Right ventricle myocardium inferior (tissue), 1 donor: ENCODE results near the gene SPATA33. TPM values are rescaled to one million over a fixed set of nuclear protein-coding genes. Genes with fewer than 3 reads are reported as not detected.

Source experiments
- ATAC-seq: fragments of 200-7000 bp; cut with Tn5 transposase; one replicate; pipeline ENCODE4 v1.9.1; 2020; ENCODE audit warnings: mild to moderate bottlenecking, moderate library complexity
- DNase-seq: peaks from one replicate; pipeline ENCODE4 v3.0.0; 2021; ENCODE audit errors: missing footprints
- intact Hi-C: fragments of 100-400 bp; cut with DNase I; formaldehyde crosslinking; loops from one replicate; pipeline ENCODE4 v1.11.0; 2022
- long read RNA-seq: library from polyadenylated mRNA; unstranded; transcript quantifications from one replicate; pipeline ENCODE4 v2.0.0, GENCODE V29; 2021
- total RNA-seq: library from RNA; stranded (reverse); fragmentation: NEBNext Ultra II Directional; extraction: Animal tissue kit (Norgen Biotek cat#: 25700); gene quantifications from one replicate; pipeline ENCODE4 v1.2.1, GENCODE V29; 2021
- donor health status: DM: no; HTN: yes; CAD: no; lungs with severe emphysema.

The SPATA33 gene
- total RNA-seq = 1.6 TPM
- long read RNA-seq, partial matches to known transcripts = 0 of 1 reads
- long read RNA-seq, other reads (novel, unspliced or antisense) = 1 of 1 reads

DNA sequence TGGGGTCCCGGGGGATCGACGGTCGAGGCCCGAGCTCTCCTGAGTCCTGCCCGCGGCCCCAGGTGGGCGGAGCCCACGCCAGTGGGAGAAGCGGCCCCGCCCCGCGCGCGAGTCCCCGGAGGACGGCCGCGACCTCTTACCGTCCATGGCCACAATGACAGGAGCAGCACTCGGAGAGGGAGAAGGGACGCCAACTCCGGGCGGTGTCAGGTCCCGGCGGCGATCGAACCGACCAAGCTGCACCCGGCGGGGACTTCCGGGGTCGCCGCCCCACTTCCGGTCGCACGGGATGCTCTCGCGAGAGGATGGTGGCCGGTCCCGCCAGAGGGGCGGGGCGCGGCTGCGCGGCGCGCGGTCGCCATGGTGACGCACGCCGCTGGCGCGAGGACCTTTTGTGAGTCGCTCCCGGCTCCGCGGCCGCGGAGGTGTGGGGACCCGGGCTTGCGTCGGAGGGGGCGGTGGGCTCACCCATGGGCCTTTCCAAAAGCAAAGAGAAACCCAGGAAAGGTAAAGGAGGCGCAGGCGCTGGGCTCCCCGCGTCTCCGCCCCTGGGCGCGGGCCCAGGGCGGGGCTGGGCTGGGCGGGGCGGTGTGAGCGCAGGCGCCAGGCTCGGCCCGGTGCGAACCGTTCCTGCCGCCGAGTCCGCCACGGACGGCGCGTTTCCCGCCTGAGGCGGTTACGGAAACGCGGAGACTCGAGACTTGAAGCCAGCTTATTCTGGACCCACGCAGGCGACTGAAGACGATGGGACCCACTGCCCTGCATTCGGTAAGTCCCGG lies at the start of gene SPATA33, which contains the start of gene CHMP1A:
Gene SPATA33 (plus strand): TSS at position 395 of the 779 bp plus-strand sequence. CDS start 76 bp downstream, at position 471.
Gene CHMP1A (minus strand): TSS at position 267 of the 779 bp plus-strand sequence. CDS start 120 bp downstream, at position 147.
- ATAC-seq = peak; percentile 98
- intact Hi-C loops = loop anchor here (5.0 to 10.0 kb wide), 2 partner anchors 45 to 333 kb away; partner anchors contain the start of gene SPATA2L

DNA sequence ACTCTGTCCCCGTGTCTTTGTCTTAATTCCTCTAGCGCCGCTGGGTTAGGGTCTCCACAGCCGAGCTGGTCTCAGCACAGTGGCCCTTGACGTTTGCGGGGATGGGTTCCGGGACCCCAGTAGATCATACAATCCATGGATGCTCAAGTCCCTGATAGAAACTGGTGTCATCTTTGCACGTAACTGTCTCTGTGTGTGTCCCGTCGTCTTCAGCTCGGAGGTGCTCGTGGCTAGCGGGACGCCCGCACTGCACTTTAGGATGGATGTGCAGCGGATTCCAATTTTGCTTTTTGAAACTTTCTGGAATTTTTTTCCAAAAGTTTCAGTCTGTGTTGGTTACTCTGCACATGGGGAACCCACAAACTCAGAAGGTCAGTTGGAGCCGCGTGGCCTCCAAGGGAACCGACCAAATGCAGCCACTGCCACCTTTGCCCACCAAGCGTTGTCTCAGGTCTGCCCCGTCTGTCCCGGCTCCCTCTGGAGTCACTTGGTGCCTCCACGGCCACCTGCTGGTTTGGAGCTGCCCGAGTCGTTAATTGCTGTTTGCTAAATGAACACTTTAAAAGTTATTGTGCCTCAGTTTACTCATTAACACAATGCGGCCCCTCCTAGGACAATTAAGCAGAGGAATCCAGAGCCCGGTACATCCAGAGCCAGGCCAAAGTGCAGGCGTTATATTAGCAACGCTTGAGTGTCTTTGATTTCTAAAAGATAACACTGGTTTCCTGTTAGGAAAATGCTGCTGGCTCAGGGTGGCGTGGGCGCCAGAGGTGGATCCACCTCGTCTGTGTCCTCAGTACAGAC lies 49.5 kb upstream of the SPATA33 start:
- intact Hi-C loops = no loop called here
- ATAC-seq = no peak
- DNase-seq = peak; percentile 50

More for the DNA sequence above, at the start of gene SPATA33, which contains the start of gene CHMP1A:
- peak; percentile 95 for DNase-seq

DNA sequence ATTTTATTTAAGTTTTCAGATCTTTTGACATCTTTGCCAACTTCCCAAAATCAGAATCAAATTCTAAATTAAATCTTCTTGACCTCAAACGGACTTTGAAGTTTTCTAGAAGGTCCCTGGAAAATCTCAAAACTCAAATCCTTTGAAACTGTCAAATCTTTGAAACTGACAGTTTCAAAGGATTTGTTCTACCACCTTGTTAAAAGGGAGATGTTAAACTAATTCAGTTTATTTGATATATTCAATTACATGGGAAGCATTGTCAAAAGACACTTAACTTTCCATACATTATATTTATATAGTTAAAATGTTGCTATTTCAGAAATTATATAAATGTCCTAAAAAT lies 47.6 kb upstream of the SPATA33 start:
- ATAC-seq (no peak), DNase-seq (no peak)
- intact Hi-C loops = no loop called here

DNA sequence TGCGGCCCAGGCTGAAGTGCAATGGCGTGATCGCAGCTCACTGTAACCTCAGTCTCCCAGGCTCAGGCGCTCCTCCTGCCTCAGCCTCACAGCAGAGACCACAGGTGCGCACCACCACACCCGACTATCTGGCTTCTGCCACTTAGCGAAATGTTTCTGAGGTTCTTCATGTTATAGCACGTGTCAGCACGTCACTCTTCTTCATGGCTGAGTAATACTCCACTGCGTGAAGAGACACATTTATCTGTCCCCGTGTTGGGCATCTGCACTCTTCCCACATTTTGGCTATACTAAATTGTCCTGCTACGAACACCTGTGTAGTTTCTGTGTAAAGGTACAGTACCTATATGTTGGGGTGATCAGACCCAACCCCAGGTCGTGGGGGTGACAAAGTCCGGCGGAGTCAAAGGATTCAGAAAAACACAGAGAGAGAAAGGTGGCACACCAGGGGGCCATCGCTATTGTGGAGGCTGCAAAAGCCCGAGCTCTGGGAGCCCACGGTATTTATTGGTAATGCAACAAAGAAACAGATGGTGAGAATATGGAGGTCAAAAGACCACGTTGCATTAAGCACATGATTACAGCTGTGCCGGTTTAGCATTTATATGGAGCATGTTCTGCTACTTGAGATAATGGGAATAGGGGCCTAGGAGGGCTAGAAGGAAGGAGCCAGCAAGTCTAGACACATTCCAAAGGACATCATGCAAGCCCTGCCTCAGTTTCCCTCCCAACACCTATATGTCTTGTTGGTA lies 45.0 kb upstream of the SPATA33 start:
- DNase-seq (no peak), ATAC-seq (no peak)
- intact Hi-C loops = no loop called here

DNA sequence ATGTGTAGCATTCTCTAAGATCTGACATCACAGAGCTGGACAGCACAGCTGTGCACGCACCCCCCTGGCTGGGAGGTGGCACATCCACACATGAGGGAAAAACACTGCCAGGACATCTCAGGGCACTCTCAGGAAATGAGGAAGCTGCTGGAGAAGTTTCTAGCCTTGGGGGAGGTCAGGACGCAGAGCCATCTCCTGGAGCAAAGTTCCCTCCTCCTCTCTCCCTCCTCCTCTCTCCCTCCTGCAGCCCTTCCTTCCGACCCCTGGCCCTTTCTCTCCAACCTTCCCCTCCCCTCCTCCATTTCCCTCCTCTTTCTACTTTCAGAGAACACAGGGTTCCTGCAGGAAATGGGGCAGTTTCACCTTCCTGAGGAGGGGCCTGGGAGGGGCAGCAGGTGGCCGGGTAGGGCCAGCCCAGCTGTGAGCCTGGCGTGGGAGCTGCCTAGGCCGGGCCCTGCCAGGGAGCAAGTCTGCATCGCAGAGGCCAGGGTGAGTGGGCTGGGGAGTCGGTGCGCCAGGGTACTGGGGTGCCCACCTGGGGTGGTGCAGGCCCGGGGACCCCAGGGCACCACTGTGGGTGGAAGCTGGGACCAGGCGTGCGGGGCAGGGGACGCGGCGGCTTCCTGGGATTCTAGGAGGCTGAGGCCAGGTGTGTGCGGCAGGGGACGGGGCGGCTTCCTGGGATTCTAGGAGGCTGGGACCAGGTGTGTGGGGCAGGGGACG lies 44.2 kb upstream of the SPATA33 start, which contains the start of gene DPEP1:
Gene DPEP1 (plus strand): TSS at position 412 of the 723 bp plus-strand sequence. CDS start 16,769 bp downstream, outside the sequence.
- DNase-seq (peak; percentile 49), ATAC-seq (no peak)
- intact Hi-C loops = no loop called here

DNA sequence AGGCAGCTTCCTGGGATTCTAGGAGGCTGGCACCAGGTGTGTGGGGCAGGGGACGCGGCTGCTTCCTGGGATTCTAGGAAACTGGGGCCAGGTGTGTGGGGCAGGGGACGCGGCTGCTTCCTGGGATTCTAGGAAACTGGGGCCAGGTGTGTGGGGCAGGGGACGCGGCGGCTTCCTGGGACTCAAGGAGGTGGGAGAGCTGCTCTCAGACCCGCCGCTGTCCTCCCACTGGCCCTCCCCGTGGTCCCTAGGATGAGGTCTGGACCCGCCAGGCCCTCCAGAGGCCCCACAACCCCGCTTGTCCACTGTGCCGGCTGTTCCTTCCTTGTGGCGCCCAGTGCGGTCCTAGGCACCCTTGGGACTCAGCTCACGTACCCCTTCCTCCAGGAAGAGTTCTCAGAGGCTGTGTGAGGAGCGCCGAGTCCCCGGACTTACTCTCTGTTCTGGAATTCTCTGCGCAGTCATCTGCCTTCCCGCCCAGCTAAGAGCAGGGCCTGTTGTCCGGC lies 43.6 kb upstream of the SPATA33 start:
- no peak for DNase-seq
- ATAC-seq = no peak
- intact Hi-C loops = no loop called here

DNA sequence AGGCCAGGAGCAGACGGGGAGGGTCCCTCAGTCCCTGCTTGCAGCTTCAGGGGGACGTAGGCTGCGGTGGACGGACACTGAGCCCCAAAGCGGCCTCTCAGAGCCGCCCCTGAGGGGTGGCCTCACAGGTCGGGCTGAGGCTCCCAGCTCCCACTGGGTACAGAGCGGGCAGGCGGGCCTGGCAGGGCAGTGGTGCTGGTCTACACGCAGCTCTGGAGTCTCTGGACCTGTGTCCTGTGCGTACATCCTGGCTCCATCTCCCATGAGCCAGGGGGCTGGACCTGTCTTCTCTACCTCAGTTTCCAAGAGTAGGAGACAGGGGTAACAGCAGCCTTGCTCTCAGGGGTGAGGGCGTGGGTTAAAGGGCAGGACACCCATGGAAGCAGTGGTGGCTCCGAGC lies 42.5 kb upstream of the SPATA33 start:
- ATAC-seq (no peak), DNase-seq (no peak)
- intact Hi-C loops = no loop called here

DNA sequence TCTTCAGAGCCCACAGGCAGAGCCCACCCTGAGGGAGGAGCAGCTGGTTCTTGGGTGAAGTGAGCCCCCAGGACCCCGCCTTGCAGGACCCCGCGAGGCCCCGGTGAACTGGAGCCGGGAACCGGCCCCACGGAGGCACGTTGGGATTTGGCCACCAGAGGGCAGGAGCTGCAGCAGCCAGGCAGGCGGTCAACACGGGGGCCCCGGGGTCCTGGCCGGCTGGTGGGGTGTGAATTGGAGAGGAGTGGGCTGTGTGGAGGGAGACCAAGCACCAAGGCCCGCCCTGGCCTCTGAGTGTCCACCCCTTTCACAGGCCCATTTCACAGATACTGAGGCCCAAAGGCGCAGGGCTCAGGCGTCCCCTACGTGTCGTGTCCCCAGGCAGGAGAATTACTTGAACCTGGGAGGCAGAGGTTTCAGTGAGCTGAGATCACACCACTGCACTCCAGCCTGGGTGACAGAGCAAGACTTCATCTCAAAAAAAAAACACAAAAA lies 42.0 kb upstream of the SPATA33 start:
- intact Hi-C loops = no loop called here
- no peak for DNase-seq
- ATAC-seq = no peak

DNA sequence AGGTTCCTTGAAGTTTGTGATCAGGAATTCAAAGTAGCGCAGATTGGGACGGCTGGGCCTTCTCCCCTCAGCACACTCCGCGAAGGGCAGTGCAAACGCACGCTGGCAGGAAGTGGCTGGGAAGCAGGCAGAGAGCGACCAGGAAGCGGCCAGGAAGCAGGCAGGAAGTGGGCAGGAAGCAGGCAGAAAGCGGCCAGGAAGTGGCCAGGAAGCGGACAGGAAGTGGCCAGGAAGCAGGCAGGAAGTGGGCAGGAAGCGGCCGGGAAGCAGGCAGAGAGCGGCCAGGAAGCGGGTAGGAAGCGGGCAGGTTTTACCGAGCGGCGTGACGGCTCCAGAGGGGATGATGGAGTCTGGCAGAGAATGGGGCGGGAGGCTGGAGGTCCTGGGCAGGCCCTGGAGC lies 41.0 kb upstream of the SPATA33 start:
- DNase-seq (no peak), ATAC-seq (no peak)
- intact Hi-C loops = no loop called here

DNA sequence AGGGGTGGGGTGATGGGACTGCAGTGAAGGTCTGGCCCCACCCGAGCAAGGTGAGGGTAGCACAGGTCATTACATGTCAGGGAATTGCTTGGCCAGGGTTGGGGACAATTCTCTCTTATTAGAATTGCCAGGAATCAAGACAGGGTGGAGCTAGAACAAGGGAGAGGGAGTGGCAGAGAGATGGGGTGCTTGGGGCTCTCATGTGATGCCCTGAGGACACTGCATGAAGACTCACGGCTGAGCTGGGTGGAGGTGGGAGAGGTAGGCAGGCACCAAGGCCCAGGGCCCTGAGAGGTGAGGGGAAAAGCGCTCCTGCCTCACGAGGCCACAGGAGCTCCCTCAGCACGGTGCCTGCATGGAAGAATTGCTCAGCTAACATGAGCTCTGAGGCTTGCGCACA lies 40.6 kb upstream of the SPATA33 start:
- no peak for ATAC-seq
- no peak for DNase-seq
- intact Hi-C loops = no loop called here

DNA sequence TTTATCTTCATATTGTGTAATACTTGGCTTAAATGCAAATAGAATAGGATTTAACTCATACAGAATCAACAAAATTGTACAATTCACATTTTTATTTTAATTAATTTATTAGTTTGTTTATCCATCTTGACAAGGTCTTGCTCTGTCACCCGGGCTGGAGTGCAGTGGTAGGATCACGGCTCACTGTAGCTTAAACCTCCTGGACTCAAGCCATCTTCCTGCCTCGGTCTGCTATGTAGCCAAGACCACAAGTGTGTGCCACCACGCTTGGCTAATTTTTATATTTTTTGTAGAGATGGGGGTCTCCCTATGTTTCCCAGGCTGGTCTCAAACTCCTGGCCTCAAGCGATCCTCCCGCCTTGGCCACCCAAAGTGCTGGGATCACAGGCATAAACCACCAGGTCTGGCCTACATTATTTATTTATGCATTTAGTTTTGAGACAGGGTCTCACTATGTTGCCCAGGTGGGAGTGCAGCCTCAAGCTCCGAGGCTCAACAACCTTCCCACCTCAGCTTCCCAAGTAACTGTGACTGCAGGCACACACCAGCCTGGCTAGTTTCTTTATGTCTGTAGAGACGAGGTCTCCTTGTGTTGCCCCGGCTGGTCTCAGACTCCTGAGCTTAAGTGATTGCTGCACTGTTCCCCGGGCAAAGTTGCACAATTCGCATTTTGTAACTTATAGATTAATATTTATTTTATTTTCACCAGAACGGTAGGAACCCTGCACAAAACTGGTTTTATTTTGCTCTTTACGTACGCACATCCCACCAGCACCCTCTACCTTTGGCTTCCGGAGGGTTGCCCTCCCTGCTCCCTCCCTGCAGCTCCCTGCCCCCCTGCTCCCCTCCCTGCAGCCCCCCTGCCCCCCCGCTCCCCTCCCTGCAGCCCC lies 39.3 kb upstream of the SPATA33 start:
- intact Hi-C loops = no loop called here
- ATAC-seq (no peak), DNase-seq (no peak)

DNA sequence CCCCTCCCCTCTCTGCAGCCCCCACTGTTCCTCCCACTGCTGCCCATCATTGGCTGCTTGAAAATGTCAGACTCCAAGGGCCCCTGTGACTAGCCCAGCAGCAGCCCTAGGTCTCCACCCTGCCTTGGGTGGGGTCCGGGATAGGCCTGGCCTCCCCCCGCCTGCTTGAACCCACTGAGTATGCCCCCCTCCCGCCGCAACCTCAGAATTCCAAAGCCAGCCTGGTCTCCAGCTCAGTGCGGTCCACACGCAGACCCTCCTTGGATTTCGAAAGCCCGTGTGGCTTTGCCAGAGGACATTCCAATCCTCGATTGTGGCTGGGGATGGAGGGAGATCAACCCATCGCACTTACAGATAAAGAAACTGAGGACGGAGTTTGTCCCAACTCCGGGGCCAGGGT lies 37.8 kb upstream of the SPATA33 start:
- DNase-seq (no peak), ATAC-seq (no peak)
- intact Hi-C loops = no loop called here

DNA sequence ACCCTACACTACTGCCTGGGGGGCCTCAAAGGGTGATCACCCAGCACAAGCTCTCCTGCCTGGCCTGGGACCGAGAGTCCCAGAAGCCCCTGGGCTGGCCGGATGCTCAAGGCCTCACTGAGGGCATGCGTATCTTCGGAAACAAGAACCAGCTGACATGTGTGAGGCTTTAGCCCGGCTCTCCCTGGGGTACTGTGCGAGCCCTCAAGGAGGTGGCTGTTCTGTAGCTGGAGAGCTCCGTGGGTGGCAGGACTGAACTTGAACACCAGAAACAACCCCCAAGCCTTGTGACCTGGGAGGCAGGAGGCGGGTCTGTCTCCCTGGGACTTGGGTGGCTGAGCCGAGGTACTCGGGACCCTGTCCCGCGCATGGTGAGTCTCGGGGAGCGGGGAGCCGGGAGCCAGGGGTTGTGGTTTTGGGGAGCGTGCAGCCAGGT lies 37.2 kb upstream of the SPATA33 start:
- DNase-seq (no peak), ATAC-seq (no peak)
- intact Hi-C loops = no loop called here

DNA sequence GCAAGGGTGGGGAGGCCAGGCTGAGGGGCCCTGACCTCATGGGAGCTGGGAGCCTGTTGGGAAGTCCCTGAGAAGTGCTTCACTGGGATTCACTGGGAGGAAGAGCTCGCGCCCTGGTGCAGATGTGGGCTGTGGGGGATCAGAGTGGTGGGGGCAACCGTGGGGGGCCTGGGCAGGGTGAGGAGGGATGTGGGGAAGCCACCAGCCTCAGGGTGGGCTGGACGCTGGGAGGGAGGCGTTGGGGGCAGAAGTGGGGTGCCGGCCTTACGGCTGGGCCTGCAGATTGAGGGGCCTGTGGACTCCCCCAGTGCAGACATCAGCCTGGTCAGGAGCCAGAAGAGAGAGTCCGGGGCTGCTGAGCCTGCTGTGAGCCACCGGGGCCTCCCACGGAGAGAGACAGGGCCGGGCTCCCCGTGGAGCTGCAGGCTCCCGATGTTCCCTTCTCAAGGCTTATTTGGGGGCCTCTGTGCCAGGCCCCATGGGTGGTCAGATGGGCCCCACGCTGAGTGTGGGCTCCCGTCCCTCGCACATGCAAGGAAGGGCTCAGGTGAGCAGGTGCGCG lies 36.4 kb upstream of the SPATA33 start:
- no peak for DNase-seq
- intact Hi-C loops = no loop called here
- ATAC-seq = no peak

DNA sequence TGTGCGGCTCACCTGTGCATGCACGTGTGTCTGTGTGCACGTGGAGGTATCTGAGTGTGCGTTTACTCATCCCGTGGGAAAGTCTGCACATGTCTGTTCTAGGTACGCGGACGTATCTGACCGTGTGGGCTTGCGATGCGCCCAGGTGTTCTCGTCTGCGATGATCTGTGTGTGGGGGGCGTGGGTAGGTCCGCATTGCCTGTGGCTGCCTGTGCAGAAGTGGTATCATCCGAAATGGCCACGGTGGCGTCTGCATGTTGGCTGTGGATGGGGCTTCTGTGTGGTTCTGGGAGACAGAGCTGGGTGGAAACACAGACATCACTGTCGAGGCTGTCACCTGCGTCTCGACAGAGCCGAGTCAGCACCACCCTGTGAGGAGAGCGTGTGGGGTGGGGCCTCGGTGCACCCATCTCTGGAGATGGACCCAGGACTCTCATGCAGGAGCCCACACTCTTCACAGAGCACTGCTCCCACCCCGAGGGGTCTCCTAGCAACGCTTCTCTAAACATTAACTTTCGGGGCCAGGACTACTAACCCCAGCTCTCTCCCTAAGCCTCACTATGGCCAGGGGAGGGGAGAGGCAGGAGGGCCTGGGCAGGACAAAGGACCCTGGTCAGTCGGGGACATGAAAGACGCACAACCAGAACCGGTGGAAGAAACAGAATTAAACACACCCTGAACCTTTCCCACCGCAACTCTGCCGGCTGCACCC lies 35.8 kb upstream of the SPATA33 start:
- intact Hi-C loops = no loop called here
- DNase-seq = no peak
- ATAC-seq = no peak
